ENCODE measurements around the gene HIF1A.

HIF1A gene

DNA sequence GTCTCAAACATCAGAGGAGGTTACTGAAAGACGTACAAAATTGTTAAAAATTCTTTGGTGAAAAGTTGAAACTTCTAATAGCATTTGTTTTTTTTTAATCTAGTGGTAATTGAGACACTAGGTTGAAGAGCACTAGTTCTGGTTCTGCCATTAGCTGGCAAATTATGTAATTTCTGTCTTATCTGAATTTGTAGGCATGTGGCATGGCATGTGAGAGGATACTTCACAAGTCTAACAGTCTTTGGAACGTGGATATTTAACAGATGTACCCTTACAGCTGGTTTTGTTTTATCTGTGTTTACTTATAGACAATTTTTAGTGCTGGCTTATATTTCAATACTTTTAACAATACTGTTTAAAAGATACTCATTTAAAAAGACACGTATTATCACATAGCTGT lies 72.9 kb downstream of the HIF1A start:
- in situ Hi-C loops (cut with HindIII; ENCODE audit: low sequenced_read_pairs) = no loop called here

DNA sequence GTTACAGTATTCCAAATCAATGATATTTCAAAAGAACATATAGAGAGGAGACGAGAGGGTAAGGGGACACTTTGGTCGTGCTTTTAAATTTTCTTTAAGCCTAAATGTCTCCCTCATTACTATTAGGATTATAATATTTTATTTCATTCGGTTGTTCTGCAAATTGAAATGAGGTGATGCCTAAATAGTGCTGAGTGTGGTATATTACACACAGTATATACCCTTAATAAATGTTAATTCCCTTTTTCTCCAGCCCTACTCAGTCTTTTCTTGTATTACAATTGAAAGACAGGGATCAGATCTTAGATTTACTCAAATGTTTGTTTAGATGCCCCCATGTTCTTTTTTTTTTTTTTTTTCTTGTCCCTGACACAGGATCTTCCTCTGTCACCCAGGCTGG lies 74.6 kb downstream of the HIF1A start:
- in situ Hi-C loops (cut with HindIII; ENCODE audit: low sequenced_read_pairs) = no loop called here

DNA sequence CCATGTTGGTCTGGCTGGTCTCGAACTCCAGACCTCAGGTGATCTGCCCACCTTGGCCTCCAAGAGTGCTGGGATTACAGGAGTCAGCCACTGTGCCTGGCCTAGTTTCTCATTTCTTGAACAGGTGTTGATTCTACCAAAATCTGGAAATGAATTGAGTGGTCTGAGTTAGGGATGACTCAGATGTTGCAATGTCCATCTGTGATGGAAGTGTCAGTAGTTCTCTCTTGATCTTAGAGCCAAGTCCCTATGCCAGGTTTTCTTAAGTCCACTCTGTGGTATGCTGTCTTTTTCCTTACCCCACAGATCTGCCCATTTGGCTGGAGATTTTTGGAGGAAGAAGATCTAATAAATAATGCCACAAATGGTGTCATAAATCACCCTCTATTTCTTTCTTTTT lies 79.5 kb downstream of the HIF1A start:
- in situ Hi-C loops (cut with HindIII; ENCODE audit: low sequenced_read_pairs) = no loop called here

DNA sequence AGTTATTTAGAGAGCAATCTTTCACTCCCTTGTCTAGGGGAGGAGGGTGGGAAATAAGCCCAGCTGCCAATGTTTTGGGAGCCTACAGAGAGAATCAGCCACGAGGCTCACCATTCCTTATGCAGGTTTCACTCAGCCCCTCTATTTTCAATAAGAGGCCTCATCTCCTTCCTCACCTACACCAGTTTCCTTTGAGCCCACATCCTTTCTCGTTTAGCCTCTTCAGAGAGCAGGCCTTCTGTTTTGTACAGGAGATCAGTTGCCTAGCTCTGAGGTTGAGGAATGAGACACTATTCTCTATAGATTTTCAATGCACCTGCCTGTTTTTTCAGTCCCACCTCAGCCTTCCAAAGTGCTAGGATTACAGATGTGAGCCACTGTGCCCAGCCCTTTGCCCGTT lies 84.8 kb downstream of the HIF1A start:
- in situ Hi-C loops (cut with HindIII; ENCODE audit: low sequenced_read_pairs) = no loop called here

DNA sequence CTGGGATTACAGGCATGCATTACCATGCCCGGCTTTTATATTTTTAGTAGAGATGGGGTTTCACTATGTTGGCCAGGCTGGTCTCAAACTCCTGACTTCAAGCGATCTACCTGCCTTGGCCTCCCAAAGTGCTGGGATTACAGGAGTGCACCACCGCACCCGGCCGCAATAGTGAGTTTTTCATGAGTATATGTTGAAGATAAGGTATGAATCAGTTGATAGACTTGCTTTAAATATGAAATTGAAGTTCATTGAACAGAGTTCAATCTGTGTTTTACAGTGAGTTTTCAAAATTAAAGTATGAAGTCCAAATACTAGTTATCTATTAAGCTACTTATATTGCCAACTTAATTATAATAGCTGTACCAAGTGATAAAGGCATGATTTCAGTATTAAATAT lies 102.0 kb downstream of the HIF1A start:
- in situ Hi-C loops (cut with HindIII; ENCODE audit: low sequenced_read_pairs) = no loop called here

Data from DLD1 (cell line).